ENCODE data around the gene SUFU.

DNA sequence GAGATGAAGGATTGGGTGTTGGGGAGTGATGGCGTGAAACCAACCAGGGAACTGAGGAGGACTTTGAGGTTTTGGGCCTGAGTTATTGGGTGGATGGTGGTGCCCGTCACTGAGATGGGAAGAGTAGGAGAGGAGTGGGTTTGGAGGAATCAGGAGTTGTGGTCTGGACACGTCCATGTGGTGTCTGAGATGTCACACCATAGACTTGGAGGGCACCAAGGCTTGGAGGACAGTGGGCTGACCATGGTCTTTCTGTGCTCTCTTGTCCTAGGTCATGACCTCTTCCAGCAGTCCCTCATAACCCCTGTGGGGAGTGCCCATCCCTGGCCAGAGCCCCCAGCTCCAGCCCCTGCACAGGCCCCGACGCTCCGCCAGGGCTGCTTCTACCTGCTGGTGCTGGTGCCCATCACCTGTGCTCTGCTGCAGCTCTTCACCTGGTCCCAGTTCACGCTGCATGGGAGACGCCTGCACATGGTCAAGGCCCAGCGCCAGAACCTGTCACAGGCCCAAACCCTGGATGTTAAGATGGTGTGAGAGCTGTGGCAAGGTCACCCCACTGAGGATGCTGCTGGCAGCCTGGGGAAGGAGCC, 28.2 kb upstream of the SUFU start:
- TF ChIP-seq, protein P1, sequence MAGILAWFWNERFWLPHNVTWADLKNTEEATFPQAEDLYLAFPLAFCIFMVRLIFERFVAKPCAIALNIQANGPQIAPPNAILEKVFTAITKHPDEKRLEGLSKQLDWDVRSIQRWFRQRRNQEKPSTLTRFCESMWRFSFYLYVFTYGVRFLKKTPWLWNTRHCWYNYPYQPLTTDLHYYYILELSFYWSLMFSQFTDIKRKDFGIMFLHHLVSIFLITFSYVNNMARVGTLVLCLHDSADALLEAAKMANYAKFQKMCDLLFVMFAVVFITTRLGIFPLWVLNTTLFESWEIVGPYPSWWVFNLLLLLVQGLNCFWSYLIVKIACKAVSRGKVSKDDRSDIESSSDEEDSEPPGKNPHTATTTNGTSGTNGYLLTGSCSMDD (CRISPR knock-in tag; IDR thresholded peaks at IDR 0.05) = no peak
- TF ChIP-seq FOXJ3 (CRISPR knock-in tag; IDR thresholded peaks at IDR 0.05; ENCODE audit: borderline replicate concordance) = no peak
- no peak for TF ChIP-seq CBX1 (IDR thresholded peaks at IDR 0.05; ENCODE audit: low read depth)

Data from HepG2 (cell line).